ENCODE results near the gene DDT. TPM values are rescaled to one million over a fixed set of nuclear protein-coding genes. Genes with fewer than 3 reads are reported as not detected.
"Not testable (repeated sequence)": the region's sequence is repeated elsewhere in the genome, so short reads cannot be mapped to it uniquely, and the experiment has no call there.

Gene DDT
- total RNA-seq, 1 donor from 2014 or later, result 85.3 TPM

DNA sequence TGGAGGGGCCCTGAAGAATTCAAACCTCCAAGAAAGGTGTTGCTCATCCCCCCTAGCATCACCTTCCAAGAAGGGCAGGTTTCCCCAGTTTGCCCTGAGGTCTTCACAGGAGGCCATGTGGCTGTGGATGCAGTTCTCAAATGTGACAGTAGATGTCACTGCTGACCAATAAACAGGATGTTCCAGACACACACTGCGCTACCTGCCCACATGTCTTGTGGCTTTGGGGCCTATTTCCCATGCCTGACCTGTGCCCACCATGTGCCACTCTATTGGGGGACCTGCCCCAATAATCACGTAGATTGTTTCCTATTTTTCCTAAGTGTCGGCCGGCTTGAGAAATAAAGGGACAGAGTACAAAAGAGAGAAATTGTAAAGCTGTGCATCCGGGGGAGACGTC lies 10.2 kb upstream of the DDT start:
- no peak overlapping the region for H3K4me3 Mint-ChIP-seq
- no peaks in the 10 kb centered on the region for H3K36me3 Mint-ChIP-seq
- no peaks in the 10 kb centered on the region for H3K9me3 Mint-ChIP-seq
- H3K4me1 Mint-ChIP-seq, result no peaks in the 10 kb centered on the region
- DNase-seq (ENCODE audit: low spot score in 2 of 2, unreplicated experiment in 2 of 2), result no peak
- TF ChIP-seq, protein P1, sequence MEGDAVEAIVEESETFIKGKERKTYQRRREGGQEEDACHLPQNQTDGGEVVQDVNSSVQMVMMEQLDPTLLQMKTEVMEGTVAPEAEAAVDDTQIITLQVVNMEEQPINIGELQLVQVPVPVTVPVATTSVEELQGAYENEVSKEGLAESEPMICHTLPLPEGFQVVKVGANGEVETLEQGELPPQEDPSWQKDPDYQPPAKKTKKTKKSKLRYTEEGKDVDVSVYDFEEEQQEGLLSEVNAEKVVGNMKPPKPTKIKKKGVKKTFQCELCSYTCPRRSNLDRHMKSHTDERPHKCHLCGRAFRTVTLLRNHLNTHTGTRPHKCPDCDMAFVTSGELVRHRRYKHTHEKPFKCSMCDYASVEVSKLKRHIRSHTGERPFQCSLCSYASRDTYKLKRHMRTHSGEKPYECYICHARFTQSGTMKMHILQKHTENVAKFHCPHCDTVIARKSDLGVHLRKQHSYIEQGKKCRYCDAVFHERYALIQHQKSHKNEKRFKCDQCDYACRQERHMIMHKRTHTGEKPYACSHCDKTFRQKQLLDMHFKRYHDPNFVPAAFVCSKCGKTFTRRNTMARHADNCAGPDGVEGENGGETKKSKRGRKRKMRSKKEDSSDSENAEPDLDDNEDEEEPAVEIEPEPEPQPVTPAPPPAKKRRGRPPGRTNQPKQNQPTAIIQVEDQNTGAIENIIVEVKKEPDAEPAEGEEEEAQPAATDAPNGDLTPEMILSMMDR (IDR thresholded peaks at IDR 0.05; ENCODE audit: unreplicated experiment), result no peak
- H3K27me3 Mint-ChIP-seq (ENCODE audit: low read depth), result no peaks in the 10 kb centered on the region
- H3K27ac Mint-ChIP-seq, result no peak overlapping the region

DNA sequence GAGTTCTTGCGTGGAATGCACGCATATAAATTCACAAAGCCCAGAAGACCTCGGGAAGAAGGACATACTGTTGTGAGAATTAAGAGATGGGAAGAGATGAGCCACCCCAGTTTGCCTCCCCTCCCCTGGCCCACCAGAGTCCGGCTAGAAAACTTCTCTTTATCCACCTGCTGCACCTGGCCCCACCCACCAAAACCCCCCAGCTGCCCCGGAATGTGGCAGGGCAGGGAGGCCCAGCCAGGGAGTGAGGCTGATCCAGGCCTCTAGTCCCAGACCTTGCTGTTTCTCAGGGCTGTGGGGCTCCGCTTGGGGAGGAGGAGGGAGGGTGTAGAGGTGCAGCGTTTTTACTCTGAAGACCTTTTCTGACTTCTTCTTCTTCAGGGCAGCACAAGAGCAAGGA lies 6.3 kb upstream of the DDT start:
- not testable (repeated sequence) for H3K9me3 Mint-ChIP-seq; H3K27me3 Mint-ChIP-seq (ENCODE audit: low read depth); H3K27ac Mint-ChIP-seq; DNase-seq (ENCODE audit: low spot score in 2 of 2, unreplicated experiment in 2 of 2); H3K4me1 Mint-ChIP-seq; H3K4me3 Mint-ChIP-seq; H3K36me3 Mint-ChIP-seq

DNA sequence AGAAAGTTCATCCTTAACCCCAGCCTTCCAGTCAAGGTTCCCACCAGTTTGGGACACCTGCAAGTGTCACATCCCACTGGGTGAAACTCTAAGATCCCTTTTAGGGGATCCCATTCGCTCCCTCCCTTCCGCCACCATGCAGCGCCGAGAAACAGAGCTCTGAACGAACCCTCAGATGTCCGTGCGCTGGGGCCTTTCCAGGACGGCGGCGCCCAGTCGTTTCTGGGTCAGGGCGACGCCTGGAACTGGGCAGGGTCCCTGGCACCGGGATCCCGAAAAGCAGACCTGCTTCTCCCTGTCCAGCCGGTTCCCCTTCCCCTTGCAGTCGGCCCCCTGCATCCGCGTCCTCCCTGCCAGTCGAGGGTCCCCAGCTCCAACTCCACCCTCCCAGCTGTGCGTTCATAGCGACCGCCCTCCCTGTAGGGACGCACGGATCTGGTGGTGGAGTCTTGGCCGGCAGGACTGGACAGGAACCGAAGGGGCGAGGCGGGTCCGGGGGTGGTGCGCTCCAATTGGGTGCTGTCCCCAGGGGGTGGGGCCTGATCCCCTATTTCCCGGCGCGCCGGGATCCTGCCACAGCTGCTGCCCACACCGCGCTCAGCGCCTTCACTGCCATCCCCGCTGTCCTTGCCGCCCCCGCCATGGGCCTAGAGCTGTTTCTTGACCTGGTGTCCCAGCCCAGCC lies 5.5 kb upstream of the DDT start, which contains the start of gene GSTT2:
Gene GSTT2 (plus strand): TSS at position 578 of the 684 bp plus-strand sequence.
- H3K4me3 Mint-ChIP-seq; H3K4me1 Mint-ChIP-seq; H3K27me3 Mint-ChIP-seq (ENCODE audit: low read depth); H3K9me3 Mint-ChIP-seq; H3K36me3 Mint-ChIP-seq; H3K27ac Mint-ChIP-seq; DNase-seq (ENCODE audit: low spot score in 2 of 2, unreplicated experiment in 2 of 2): not testable (repeated sequence)

DNA sequence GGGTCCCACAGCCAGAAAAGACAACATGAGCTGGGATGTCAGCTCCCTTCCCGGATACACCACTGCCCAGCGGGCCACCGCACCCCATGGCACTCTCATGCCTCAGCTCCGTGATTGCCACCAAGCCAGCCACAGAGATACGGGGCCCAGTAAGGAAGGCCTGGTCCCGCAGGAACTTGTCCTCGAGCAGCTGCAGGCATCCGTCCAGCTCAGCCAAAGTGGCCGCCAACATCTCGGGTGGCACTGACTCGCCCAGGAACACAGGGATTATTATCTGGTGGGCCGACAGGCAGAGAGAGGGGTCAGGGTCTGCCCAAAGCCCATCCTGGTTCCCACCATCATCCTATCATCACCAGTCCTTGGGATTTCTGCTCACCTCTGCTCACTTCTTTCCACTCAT lies 3.1 kb upstream of the DDT start:
- DNase-seq (ENCODE audit: low spot score in 2 of 2, unreplicated experiment in 2 of 2); H3K27me3 Mint-ChIP-seq (ENCODE audit: low read depth); H3K36me3 Mint-ChIP-seq; H3K4me3 Mint-ChIP-seq; H3K4me1 Mint-ChIP-seq; H3K27ac Mint-ChIP-seq; H3K9me3 Mint-ChIP-seq: not testable (repeated sequence)

DNA sequence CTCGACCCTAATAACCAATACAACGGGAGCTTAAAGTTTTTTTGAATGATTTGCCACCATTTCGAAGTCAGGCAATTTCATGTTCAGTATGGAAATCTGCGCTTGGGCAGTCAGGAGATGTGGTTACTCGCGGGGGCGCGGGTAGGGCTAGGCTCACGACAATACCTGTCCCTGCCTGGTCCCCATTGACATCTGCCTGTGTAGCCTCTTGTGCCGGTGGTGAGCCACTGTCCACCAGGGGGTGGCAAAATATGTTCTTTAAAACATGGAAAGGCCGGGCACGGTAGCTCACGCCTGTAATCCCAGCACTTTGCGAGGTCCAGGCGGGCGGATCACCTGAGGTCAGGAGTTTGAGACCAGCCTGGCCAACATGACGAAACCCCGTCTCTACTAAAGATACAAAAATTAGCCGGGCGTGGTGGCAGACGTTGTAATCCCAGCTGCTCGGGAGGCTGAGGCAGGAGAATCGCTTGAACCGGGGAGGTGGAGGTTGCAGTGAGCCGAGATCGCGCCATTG lies 653 bp upstream of the DDT start:
- H3K4me3 Mint-ChIP-seq; H3K36me3 Mint-ChIP-seq; H3K27ac Mint-ChIP-seq; H3K4me1 Mint-ChIP-seq; H3K9me3 Mint-ChIP-seq; H3K27me3 Mint-ChIP-seq (ENCODE audit: low read depth): not testable (repeated sequence)
- DNase-seq (ENCODE audit: low spot score in 2 of 2, unreplicated experiment in 2 of 2), result peak in 1 of 2 experiments; percentile 26

DNA sequence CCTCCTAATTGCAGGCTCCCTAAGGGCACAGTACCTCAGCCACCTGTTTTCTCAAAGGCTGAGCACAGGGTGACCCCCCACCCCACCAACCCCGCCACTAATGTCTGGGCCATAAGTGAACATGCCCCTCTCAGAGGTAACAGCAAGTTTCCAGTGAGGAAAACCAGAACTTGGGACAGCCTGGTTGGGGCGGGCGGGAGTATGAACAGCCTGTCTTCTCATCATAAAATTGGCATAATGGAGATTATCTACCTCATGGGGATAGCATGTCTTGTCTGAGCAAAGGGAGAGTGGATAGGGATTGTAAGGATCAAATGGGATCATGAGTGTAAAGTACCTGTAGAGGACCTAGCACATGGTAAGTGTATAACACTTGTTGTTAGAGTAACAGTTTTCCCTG lies 2.3 kb downstream of the DDT start:
- H3K27ac Mint-ChIP-seq; H3K9me3 Mint-ChIP-seq; H3K4me1 Mint-ChIP-seq; H3K27me3 Mint-ChIP-seq (ENCODE audit: low read depth); DNase-seq (ENCODE audit: low spot score in 2 of 2, unreplicated experiment in 2 of 2): not testable (repeated sequence)
- peak overlapping the region; percentile 34 for H3K4me3 Mint-ChIP-seq
- H3K36me3 Mint-ChIP-seq, result peaks cover 12% of the 10 kb centered on the region

DNA sequence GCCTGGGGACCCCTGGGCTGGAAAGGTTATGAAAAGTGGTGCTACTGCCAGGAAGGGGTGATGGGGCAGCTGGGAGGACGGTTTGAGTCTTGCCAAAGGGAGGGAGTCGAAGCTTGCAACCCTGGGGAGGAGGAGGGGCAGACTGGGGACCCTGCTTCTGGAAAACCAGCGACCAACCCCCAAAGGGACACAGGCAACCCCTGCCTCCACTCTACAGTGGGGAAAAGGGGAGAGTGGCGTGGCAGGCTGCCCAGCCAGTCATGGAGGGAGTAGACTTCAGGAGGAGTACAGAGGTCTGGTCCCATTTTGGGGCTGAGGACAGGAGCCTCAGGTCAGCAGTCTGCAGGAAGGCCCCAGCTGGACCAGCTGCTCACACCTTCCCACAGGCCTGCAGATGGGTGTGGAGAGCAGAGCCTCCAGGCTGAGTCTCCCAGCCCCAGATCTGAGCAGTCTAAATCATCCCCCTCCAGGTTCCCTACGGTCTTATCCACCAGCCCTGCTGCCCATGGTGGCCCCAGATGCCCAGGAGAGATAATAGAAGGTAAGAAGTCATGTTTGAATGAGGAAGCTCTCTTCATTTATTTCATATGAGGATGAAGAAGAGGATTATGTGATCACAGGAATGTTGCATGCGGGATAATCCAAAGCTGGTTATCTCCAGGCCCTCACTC lies 3.3 kb downstream of the DDT start:
- no peak overlapping the region for H3K27ac Mint-ChIP-seq
- no peaks in the 10 kb centered on the region for H3K9me3 Mint-ChIP-seq
- H3K4me3 Mint-ChIP-seq, result no peak overlapping the region
- no peaks in the 10 kb centered on the region for H3K27me3 Mint-ChIP-seq (ENCODE audit: low read depth)
- H3K36me3 Mint-ChIP-seq, result peaks cover 12% of the 10 kb centered on the region
- H3K4me1 Mint-ChIP-seq, result no peaks in the 10 kb centered on the region
- TF ChIP-seq, protein P1 (IDR thresholded peaks at IDR 0.05; ENCODE audit: unreplicated experiment), result no peak
- no peak for DNase-seq (ENCODE audit: low spot score in 2 of 2, unreplicated experiment in 2 of 2)

DNA sequence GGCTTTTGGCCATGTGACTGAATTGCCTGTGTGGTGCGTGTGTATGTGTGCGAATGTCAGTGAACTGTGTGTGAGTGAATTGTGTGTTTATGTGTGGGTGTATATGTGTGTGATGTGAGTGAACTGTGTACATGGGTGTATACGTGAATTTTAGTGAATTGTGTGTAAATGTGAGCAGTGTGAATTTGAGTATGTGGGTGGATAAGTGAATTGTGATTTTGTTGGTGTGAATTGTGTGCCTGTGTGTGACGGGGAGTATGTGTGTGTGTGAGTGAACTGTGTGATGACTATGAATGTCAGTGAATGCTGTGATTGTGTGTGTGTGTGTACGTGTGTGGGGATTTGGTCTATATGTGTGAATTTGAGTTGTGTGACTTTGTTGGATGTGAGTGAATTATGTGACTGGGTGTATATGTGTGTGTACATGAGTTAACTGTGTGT lies 4.0 kb downstream of the DDT start:
- TF ChIP-seq, protein P1 (IDR thresholded peaks at IDR 0.05; ENCODE audit: unreplicated experiment), result no peak
- no peaks in the 10 kb centered on the region for H3K4me1 Mint-ChIP-seq
- peaks cover 12% of the 10 kb centered on the region for H3K36me3 Mint-ChIP-seq
- no peaks in the 10 kb centered on the region for H3K27me3 Mint-ChIP-seq (ENCODE audit: low read depth)
- no peak overlapping the region for H3K4me3 Mint-ChIP-seq
- no peaks in the 10 kb centered on the region for H3K9me3 Mint-ChIP-seq
- no peak for DNase-seq (ENCODE audit: low spot score in 2 of 2, unreplicated experiment in 2 of 2)
- no peak overlapping the region for H3K27ac Mint-ChIP-seq

All from mesothelial cell of epicardium (in vitro differentiated cells).